NCI-H146 treated with DMSO at 0.1 percent for 48 hours (cell line): ENCODE data around the gene SFSWAP.

ENCODE experiments used
- DNase-seq: peaks from one replicate; lab custom pipeline; 2025; ENCODE audit not compliant: unreplicated experiment; lab: John Stamatoyannopoulos, UW

Gene SFSWAP

GRCh38 chr12:131832321-131833231 lies 121.7 kb downstream of the SFSWAP start:
- peak; percentile 17 for DNase-seq

GRCh38 chr12:131833288-131833895 lies 122.5 kb downstream of the SFSWAP start:
- DNase-seq: no peak

DNA sequence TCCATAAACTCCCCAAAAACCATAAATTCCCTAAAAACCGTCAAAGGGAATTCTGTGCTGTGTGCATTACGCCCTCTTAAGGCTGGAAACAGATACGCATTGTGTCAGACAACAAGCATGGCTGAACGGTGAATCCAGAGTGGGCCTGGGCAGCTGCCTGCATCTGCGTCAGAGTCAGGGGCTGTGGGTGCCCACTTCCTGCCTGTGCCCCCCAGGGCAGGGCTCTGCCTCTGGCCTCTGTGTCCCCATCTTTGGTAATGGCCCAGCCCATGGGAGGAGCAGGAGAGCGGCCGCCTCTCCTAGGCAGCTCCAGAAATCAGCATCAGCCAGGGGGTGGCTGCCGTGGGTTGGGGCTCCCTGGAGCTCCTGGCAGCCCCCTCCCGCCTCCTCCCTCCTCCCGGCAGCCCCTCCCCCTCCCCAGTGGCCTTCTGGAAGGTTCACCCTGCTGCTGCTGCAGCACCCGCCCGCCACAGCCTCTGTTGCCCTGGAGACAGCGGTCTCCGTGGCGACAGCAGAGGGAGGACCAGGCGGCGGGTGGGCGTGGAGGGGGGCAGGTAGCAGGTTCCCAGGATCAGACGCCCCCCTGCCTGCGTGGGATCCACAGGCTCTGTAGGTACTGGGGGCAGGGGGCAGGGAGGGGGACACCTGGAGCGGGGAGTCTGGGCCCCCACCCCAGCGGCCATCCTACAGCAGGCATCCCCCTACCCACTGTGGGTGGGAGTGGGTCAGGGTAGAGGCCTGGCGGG lies 123.2 kb downstream of the SFSWAP start:
- no peak for DNase-seq

- no peak for DNase-seq
Observed at GRCh38 chr12:131834798-131835615, 124.1 kb downstream of the SFSWAP start.

DNA sequence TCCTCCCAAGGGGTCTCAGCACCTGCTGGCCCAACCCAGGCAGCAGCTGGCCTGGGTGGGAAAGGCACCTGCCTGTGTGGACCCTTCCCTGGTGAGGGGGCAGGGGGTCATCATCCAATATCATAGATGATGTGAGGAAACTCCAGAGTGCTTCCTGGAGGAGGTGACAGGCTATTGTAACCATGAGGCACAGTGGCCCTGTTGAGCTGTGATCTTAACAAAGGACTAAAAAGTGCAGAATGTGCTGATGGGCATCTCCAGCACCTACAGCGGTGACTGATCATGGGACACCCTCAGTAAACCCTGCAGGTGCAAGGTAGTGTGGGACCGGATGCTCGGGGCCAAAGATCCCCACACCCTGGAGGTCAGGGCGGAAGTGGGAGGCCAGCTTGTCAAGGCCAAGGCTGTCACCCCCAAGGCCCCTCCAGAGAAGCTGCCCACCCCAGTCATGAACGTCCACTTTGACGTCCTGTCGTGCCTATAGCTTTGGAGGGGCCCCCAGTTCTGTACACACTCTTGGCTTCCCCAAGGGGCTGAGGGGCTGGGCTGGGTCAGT lies 124.8 kb downstream of the SFSWAP start:
- DNase-seq: no peak

DNA sequence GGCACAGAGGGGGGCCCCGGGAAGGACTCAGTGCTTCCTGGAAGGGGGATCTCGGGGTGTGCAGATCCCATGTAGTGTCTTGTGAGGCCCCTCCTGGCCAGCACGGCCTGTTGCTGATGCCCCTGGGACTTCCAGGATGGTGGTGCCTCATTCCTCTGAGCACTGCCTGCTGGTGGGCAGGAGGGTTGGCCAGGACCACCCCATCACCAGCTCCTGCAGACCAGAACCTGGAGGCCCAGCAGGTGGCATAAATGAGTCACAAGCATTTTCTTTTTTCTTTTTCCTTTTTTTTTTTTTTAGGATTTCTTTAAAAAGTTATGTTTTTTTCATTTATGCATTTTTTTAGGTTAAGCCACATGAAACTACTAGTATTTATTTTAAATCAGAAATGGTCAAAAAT lies 125.3 kb downstream of the SFSWAP start:
- DNase-seq: no peak

DNA sequence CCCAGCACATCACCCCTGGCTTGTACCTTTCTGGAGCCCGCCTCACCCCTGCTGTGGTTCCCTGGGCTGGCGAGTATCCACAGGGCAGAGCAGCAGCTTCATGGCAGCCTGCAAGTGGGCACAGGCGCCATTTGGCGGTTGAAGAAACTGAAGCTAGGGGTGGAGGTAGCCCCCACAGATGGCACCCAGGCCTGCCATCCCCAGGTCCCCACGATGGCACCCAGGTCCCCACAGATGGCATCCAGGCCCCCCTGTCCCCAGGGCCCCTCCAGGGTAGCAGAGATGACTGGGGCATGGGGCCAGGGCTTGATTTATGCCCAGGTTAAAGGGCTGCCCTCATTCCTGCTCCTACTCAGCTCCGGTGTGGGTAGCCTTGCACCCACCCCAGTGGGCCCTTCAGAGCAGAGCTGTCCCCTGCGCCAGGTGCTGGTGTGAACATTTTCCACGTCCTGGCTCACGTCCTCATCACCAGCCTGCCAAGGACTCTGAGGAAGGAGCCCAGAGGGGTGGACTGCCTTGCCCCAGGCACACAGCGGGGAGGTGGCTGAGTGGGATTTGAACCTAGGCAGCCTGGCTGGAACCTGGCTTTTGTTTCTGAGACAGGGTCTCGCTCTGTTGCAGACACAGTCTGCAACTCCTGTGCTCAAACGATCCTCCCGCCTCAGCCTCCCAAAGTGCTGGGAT lies 126.0 kb downstream of the SFSWAP start:
- no peak for DNase-seq

DNA sequence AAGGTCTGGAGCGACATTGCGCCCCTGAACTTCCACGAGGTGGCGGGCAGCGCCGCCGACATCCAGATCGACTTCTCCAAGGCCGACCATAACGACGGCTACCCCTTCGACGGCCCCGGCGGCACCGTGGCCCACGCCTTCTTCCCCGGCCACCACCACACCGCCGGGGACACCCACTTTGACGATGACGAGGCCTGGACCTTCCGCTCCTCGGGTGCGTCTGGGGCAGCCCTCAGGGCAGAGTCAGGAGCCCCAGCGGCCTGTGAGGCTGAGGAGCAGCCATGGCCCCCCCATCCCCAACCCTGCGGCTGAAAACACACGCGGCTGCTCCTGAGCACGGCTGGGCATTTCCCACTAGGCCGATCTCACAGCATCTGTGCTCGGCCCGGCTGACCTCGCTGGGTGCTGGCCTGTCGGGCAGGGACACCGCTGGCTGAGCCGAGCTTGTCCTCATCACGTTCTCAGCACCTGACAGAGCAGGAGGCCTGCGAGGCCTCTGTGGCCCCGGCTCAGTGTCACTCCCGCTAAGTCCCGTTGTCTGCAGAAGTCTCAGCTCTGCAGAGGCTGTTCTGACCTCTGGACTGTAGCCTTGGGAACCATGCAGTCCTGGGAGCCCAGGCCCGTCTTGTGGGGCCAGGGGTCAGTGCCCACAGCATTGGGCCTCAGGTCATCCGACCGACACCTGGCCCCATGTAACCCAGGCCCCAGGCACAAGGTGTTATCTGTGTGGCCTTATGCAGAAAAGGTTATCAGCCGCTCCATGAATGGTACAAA lies 129.9 kb downstream of the SFSWAP start:
- no peak for DNase-seq

DNA sequence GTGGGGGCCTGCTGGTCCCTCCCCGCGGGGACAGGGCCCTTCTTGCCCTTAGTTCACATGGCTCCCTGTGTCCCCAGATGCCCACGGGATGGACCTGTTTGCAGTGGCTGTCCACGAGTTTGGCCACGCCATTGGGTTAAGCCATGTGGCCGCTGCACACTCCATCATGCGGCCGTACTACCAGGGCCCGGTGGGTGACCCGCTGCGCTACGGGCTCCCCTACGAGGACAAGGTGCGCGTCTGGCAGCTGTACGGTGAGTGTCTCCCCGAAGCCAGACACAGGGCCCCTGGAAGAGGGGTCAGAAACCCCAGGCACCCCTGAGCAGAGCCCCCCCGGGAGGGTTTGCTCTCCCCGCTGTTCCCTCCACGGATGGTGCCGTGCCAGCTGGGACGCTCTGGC lies 130.7 kb downstream of the SFSWAP start:
- no peak for DNase-seq

DNA sequence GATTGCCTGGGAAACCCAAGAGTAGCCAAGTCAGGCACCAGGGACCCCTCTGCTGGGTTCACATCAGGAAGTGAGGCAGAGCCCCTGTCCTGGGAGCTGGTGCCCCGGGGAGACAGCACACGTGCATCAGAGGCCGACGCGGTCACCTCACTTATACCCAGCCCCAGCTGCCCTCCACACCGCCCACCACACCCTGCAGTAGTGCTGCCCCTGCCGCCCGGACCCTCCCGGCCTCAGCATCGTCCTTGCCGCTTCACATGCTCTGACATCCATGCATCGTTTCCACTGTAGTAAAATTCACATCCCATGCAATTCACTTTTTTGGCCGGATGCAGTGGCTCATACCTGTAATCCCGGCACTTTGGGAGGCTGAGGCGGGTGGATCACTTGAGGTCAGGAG lies 131.3 kb downstream of the SFSWAP start:
- DNase-seq: no peak

GRCh38 chr12:131843527-131843926 lies 132.6 kb downstream of the SFSWAP start:
- DNase-seq: no peak

GRCh38 chr12:131844140-131844539 lies 133.2 kb downstream of the SFSWAP start:
- DNase-seq: no peak

DNA sequence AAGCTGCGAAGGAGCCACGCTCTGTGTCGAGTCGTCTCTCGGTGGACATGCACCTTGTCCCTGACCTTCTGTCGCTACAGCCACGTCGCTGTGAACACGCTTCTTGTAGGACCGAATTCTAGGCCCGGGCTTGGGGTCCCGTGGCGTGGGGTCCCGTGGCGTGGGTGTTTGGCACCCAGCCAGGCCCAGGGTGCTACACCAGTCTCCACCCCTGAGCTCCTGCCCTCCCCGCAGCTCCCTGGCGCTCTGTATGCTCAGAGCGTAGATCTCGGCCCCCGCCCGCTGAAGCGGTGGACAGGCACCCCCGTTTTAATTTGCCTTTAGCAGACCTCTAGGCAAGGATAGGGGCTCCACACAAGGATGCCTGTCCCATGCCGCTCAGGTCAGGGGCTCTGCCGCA lies 133.8 kb downstream of the SFSWAP start:
- no peak for DNase-seq

- no peak for DNase-seq
Observed at GRCh38 chr12:131845121-131845520, 134.2 kb downstream of the SFSWAP start.

GRCh38 chr12:131847456-131847855 lies 136.6 kb downstream of the SFSWAP start:
- DNase-seq: no peak

DNA sequence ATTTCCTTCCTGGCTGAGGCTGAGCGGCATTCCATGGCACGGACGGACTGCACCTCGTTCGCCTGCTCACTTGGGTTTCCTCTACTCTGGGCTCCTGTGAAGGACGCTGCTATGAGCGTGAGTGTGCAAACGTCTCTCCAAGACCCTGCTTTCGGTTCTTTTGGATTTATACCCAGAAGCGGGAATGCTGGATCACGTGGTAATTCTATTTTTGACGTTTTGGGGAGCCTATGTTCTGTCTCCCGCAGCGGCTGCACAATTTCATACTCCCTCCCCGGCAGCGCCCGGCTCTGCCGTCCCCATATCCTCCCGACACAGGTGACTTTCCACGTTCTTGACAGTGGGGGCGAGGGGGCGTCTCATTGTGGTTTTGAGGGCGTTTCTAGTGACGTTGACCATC lies 137.9 kb downstream of the SFSWAP start:
- DNase-seq: no peak
